ENCODE measurements around the gene TCEAL8. TPM values are rescaled to one million over a fixed set of nuclear protein-coding genes. Genes with fewer than 3 reads are reported as not detected.

TCEAL8 gene
- total RNA-seq, 2 donors from 2014 or later, result 29.2 to 36.4 TPM

DNA sequence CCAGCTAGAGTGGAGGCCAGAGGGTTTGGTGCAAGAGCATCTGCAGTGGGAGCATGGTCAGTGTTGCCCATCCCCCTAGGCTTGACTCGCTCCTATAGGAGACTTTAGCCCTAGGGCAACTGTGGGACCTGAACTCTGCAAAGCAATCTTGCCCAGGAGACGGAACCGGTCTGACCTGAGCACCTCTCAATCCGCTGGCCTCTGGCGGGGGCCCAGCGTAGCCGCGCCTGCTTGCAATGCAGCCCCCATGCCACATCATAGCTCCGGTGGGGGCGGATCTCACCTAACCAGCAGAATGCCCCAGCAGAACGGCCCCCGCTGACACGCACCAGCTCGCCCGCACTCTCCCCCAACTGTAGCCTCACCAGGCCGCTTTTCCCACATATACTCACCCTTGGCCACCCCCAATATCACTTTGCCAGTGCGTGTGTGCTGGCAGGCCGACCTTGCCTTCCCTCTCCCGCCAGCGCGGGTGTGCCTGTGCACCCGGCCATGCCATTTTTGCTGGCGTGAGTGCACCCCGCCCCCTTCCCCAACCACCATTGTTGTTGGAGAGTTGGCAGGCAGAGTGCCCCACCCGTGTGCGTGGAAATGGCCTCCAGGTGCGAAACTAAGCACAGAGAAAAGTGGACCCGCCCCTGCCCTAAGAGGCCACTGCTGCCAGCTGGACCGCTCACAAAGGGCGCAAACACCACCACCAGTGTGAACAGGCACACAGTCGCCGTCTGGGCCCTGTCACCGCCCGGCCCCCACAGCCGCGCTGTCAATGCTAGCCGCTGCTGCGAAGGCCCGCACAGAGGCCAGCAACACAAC is 34.2 kb downstream of the TCEAL8 start:
- DNase-seq (no peak), ATAC-seq (no peak)
- intact Hi-C loops (cut with DNase I, micrococcal nuclease), result no loop called here

DNA sequence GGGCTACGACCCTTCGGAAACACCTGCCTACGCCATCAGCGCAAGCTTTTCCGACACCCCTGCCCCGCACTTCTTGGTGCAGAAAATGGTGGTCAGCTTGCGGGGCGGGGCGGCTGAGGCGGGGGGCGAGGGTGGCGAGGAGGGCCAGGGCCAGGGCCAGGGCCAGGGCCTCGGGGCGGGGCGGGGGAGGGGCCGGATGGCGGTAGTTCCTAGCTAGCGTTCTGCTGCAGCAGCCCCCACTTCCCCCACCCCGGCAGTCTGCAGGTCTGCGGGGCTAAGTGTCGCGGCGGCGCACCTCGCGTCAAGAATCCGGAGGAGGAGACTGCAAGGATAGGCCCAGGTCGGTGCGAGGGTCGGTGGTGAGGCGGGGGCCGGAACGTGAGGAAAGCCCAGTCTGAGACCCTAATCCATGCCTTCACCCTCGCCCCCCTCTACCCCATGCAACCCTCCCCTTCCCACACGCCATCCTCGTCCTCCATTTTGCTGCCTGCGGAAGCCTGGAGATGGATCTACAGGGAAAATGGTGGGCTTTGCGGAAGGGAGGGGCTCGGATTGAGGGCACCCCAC is 39.4 kb downstream of the TCEAL8 start:
- ATAC-seq (peak; percentile 40), DNase-seq (peak; percentile 27 to 48)
- intact Hi-C loops (cut with DNase I, micrococcal nuclease), result loop anchor here in 1 of 2 donors (10.0 kb wide), 1 partner anchor 249 kb away; no protein-coding TSS in a partner anchor

DNA sequence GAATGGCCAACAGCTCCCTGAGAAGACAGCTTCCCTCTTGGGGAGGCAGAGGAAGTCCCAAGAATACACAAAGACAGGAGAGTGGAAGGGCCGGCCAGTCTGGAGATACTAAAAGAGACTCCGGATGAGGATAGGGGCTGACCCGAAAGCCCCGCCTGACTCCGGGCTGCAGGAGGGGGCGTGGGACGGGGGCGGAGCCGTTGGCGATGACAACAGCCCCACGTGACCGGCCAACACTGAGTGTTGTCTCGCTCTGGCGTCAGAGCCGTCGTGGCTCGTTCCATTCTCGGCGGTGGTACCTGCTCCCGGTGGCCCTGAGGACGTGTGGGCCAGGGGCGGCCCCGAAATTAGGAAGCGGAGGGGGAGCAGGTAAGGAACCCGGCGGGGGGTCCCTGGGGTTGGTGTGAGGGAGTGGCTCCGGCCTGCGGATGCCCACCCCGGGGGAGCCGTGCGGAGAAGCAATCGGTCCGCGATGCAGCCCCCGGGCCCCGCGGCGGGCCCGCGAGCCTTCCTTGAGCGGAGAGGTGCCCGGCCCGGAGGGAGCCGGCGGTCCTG is 40.0 kb downstream of the TCEAL8 start, which contains the start of gene BEX4:
Gene BEX4, plus strand, starts transcription at position 239 of the 555 bp plus-strand sequence. CDS start 1,046 bp downstream, outside the sequence.
- DNase-seq, result peak; percentile 82 to 87
- intact Hi-C loops (cut with DNase I, micrococcal nuclease), result loop anchor here in 1 of 2 donors (10.0 kb wide), 1 partner anchor 250 kb away; no protein-coding TSS in a partner anchor
- peak; percentile 93 for ATAC-seq

DNA sequence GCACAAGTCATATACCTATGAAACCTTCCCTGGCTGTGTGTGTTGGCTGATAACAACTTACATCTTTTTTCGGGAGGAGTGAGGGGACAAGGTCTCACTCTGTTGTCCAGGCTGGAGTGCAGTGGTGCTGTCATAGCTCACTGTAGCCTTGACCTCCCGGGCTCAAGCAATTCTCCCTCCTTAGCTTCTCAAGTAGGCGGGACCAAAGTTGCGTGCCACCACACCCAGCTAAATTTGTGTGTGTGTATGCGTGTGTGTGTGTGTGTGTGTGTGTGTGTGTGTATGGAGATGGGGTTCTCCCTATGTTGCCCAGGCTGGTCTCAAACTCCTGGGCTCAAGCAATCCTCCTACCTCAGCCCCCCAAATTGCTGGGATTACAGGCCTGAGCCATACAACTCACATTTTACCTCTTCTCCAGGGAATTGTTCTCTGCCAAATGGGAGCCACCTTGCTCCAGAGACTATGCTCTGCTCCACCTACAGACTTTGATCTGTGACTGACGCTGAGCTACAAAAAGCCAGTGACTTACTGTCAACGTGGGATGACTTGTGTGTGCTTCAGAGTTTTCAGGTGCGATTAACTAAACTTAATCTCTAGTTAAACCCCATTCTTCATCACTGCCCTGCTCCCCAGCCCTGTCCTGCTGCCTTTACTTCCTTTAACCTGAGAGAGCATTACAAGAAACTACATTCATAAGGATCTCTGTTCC is 42.1 kb downstream of the TCEAL8 start:
- DNase-seq (peak; percentile 17 to 25), ATAC-seq (peak; percentile 56)
- intact Hi-C loops (cut with DNase I, micrococcal nuclease), result loop anchor here in 1 of 2 donors (10.0 kb wide), 1 partner anchor 252 kb away; no protein-coding TSS in a partner anchor

DNA sequence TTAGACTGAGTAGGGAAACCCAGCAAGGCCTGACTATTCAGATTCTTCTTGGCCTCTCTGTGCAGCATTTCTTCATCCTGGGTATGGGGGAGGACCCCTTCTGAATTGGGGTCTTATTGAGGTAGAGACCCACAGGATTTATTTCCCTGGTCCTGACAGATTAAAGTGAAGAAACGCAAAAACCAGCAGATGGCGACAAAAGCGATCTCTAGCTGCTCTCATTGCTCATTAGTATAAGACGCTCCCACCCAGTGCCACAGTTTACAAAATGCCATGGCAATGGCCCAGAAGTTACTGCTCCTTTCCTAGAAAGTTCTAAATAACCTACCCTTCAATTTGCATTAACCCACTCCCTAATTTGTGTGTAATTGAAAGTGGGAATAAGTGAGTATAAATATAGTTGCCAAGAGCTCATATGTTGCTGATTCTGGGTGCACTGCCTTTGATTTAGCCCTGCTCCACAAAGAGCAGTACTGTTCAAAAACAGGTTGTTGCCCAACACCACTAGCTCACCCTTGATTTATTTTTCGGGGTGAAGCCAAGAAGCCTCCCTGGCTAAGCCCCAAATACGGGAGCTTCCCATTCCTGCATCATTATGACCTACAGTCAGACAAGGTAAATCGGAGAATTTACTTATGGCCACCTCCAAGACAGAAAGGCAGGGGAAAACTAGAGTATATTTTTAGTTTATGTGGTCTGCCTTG is 43.8 kb downstream of the TCEAL8 start:
- no peak for ATAC-seq
- peak; percentile 24 to 53 for DNase-seq
- intact Hi-C loops (cut with DNase I, micrococcal nuclease), result loop anchor here in 1 of 2 donors (10.0 kb wide), 1 partner anchor 254 kb away; no protein-coding TSS in a partner anchor

DNA sequence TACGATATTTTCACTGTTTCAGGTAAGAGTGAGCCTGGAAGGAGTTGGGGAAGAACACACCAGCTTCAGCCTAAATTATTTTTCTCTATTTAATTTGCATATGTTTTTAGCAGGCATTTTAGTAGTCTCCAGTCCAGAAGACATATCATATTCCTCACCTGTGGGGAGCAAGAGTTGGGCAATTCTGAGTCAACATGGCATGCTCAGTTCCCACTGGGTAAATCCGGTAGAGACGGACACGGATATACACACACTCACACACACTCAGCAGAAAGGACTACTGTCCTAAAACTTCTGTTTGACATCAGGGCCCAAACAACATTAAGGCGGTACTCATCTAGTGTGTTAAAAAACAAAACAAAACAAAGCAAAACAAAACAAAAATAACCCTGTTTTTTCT is 44.9 kb downstream of the TCEAL8 start:
- intact Hi-C loops (cut with DNase I, micrococcal nuclease), result loop anchor here in 1 of 2 donors (10.0 kb wide), 1 partner anchor 255 kb away; no protein-coding TSS in a partner anchor
- ATAC-seq (no peak), DNase-seq (no peak)

Other genes starting within 250 kb of the TCEAL8 start
- gene BEX1, start 191.0 kb downstream of the TCEAL8 start, total RNA-seq, result 1 to 10 TPM; 1.2 to 1.6 TPM
- gene NXF3, start 162.0 kb downstream of the TCEAL8 start, total RNA-seq, result 1 to 10 TPM in 1 of 2 donors, under 1 TPM in 1; 0.47 to 1.0 TPM
- 10 to 100 TPM; 12.3 to 16.8 TPM for gene BEX4, start 40.0 kb downstream of the TCEAL8 start, total RNA-seq
- gene TCEAL5, start 21.6 kb upstream of the TCEAL8 start, total RNA-seq, result not detected
- 1 to 10 TPM; 5.1 to 7.8 TPM for gene BEX2, start 55.8 kb upstream of the TCEAL8 start, total RNA-seq
- 1 to 10 TPM; 1.3 to 4.8 TPM for gene TCEAL7, start 75.1 kb upstream of the TCEAL8 start, total RNA-seq
- gene TCEAL9, start 101.4 kb upstream of the TCEAL8 start, total RNA-seq, result 10 to 100 TPM; 25.6 to 28.4 TPM
- gene BEX3, start 121.4 kb upstream of the TCEAL8 start, total RNA-seq, result 10 to 100 TPM; 29.5 to 33.4 TPM

Measured in left colon (tissue), 2 donors.